SHP77 treated with DMSO at 0.1 percent for 48 hours (cell line): ENCODE data around the gene TARBP2.
A peak's percentile ranks its signal among the peaks of the same experiment; 100 is the strongest.

Experiments
- DNase-seq: peaks from one replicate; lab custom pipeline; 2025; lab: John Stamatoyannopoulos, UW

TARBP2 gene, protein sequence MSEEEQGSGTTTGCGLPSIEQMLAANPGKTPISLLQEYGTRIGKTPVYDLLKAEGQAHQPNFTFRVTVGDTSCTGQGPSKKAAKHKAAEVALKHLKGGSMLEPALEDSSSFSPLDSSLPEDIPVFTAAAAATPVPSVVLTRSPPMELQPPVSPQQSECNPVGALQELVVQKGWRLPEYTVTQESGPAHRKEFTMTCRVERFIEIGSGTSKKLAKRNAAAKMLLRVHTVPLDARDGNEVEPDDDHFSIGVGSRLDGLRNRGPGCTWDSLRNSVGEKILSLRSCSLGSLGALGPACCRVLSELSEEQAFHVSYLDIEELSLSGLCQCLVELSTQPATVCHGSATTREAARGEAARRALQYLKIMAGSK

GRCh38 chr12:53500776-53501614 is at the start of gene TARBP2:
TSS of gene TARBP2 (plus strand) at chr12:53501283. CDS start at chr12:53501409, 126 bp downstream.
- DNase-seq: peak; percentile 95

GRCh38 chr12:53451661-53452158 is 49.4 kb upstream of the TARBP2 start, which contains the start of gene PCBP2:
TSS of gene PCBP2 (plus strand) at chr12:53452102. CDS start at chr12:53454801, 2,699 bp downstream.
- peak; percentile 97 for DNase-seq

GRCh38 chr12:53452159-53453077 is 48.7 kb upstream of the TARBP2 start:
- no peak for DNase-seq

DNA sequence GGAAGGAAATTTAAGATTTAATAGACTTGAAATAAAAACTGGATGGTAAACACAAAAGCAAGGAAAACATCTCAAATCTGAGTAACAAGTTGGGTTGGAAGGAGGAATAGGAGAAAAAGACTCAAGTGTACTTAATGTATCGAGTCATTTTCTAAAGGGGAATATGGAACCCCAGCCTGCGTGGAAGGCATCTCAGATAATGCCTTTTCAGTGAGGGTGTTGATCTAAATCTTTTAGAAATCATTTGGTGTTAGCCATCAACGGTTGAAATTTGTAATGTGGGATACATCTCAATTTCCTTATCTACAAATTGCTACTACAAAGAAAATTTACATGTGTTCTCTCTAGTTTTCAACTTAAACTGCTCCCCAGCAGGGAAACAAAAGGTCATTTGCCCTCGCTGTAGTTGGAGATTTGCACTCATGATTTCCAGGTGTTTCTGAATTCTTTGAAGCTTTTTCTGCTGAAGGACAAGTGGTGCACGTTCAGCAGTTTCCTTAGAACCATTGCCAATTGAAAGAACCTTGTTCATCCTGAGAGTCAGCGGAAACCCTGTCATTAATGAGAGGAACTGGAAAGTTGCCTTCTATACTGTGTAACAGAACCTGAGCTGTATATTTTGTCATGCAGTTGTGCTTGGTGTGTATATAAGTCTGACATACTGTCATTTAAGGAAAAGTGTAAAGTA is 47.0 kb upstream of the TARBP2 start:
- no peak for DNase-seq

DNA sequence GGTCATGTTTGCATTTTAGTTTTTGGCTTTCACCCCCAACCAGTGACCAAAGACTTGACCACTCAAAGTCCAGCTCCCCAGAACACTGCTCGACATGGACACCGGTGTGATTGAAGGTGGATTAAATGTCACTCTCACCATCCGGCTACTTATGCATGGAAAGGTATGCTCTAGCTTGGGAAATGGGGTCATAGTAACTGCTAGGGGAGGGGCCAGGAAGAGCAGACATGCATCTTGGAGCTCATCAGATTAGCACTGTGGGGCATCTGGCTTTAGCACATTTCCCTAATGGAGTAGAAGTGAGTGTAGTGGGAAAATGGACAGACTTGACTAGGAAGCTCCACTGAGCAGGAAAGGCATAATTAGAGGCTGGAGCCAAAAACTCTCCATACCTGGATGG is 46.4 kb upstream of the TARBP2 start:
- DNase-seq: no peak

- no peak for DNase-seq
These were observed 44.3 kb upstream of the TARBP2 start for GRCh38 chr12:53456654-53457366.

DNA sequence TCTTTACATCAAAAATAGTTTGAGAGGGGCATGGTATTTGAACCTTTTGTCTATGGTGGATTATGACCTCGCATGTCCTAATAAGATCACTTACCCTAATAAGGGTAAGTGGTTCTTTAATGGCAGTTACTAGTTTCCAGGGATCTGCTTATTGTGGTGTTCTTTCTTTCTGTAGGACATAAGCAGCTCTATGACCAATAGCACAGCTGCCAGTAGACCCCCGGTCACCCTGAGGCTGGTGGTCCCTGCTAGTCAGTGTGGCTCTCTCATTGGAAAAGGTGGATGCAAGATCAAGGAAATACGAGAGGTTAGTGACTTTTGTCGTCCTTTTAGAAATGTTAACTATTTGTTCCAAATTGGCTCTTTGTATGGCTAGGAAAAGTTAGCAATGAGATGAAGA is 42.0 kb upstream of the TARBP2 start:
- DNase-seq: no peak

DNA sequence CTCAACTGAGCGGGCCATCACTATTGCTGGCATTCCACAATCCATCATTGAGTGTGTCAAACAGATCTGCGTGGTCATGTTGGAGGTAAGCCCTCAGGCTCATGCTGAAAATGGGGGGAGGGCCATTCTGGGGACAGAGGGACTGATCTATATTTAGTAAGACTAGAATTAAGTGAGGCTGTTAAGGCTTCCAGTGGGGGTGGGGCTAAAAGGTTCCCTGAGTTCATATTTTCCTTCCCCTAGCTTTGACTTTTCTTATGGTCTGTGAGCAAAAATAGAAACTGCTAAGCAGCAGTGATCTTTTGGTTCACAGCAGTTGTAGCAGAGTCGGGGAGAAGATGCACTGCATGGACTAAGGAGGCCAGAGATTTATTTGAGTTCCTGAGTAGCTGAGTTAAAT is 40.0 kb upstream of the TARBP2 start:
- no peak for DNase-seq

GRCh38 chr12:53461591-53461990 is 39.5 kb upstream of the TARBP2 start:
- DNase-seq: no peak

GRCh38 chr12:53462935-53463334 is 38.1 kb upstream of the TARBP2 start:
- DNase-seq: no peak

- DNase-seq: no peak
These were observed 37.1 kb upstream of the TARBP2 start for GRCh38 chr12:53463802-53464560.

GRCh38 chr12:53464685-53465418 is 36.2 kb upstream of the TARBP2 start:
- DNase-seq: no peak

DNA sequence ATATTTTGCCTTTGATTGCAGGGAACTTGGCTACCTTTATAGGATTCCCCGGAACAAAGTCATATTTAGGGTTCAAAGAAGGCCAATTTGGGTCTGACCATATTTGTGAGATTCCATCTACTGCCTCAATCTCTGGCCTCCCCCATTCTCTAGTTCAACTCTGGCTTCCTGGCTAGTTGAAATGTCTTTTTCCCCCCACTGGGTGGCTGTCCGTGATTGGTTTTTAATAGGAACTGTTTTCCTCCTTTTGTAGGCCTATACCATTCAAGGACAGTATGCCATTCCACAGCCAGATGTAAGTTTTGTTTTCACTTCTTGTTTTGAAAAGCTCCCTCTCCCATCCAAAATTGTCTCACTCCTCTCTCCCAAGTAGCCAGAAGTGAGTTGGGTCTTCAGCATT is 35.4 kb upstream of the TARBP2 start:
- DNase-seq: no peak

- no peak for DNase-seq
These were observed 34.4 kb upstream of the TARBP2 start for GRCh38 chr12:53466640-53467039.

DNA sequence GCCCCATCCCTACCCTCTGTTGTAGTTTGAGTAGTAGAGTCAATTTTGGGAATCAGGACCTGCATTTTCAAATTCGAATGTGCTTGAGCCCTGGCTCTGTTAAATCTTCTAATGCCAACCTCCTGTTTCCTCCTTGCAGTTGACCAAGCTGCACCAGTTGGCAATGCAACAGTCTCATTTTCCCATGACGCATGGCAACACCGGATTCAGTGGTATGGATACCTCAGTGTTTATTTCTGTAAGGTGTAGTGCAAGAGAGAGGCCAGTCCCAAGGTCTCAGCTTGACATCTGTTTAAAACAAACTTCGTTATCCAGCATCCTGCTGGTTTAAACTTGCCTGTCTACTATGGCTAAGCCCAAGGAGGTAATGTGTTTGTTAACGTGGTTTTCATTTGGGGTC is 34.0 kb upstream of the TARBP2 start:
- DNase-seq: no peak

DNA sequence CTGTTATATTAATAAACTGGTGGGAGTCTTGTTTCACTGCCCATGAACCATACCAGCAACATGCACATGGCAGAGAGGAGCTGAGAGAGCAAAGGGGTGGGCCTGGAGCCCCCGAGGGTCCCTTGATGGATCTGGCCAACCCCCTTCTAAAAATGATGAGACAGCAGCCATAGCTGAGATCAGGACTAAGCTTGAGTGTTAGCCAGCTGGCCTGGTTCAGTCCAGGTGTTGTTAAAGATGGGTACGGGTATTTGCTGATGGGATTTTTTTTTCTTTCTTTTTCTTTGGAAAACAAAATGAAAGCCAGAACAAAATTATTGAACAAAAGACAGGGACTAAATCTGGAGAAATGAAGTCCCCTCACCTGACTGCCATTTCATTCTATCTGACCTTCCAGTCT is 33.2 kb upstream of the TARBP2 start:
- DNase-seq: no peak

- no peak for DNase-seq
These were observed 32.8 kb upstream of the TARBP2 start for GRCh38 chr12:53468282-53468681.

DNA sequence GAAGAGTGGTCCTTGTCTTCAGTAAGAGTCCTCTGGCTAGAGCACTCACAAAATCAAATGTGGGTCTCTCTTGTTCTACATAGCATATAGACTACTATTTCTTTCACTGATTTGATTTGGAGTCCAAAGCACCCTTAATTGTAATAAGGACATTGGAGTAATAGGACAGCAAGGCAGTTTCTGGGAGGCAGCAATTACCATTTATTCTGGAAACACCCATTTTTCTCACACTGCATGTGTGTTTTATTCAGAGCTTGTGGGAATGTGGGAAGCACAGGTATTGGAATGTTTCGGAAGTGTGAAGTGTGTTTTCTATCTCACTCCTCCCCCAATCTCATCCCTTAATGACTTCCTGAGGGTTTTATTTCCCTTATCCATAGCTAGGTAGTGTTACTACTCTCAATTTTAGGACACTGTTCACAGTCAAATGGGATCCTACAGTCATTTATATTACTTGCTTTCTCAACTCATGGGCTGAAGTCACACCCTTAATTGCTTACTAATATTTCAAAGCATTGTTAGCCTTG is 29.0 kb upstream of the TARBP2 start:
- no peak for DNase-seq

GRCh38 chr12:53474077-53474476 is 27.0 kb upstream of the TARBP2 start:
- no peak for DNase-seq
